Small intestine (tissue), 7 donors: ENCODE results near the gene SCPEP1. TPM values are rescaled to one million over a fixed set of nuclear protein-coding genes. Genes with fewer than 3 reads are reported as not detected.

Experiments used
- DNase-seq, 2 donors: peaks; one replicate each; pipeline versions ENCODE4 v3.0.0 to v3.0.0-alpha.2; 2013
- FAIRE-seq: peaks from 2 replicates; lab custom pipeline; 2012; peaks lifted over from hg19 to GRCh38; lab: Jason Lieb, UNC
- H3K27ac ChIP-seq, 3 donors: one replicate each; pipeline ENCODE4 v1.5.1; 2013; ENCODE audit warnings: low read length in 2 of 3, mild to moderate bottlenecking in 2 of 3, control low read depth in 1 of 3, inconsistent platforms in 1 of 3, low read depth in 1 of 3, moderate library complexity in 1 of 3
- H3K27me3 ChIP-seq, 3 donors: one replicate each; pipeline ENCODE4 v1.6.1; 2013; ENCODE audit warnings: low read length in 3 of 3, inconsistent platforms in 1 of 3; ENCODE audit not compliant: control insufficient read depth in 3 of 3, insufficient read depth in 3 of 3
- H3K36me3 ChIP-seq, 3 donors: one replicate each; pipeline ENCODE4 v1.6.1; 2013; ENCODE audit warnings: low read length in 3 of 3, inconsistent platforms in 1 of 3, low read depth in 1 of 3, mild to moderate bottlenecking in 1 of 3, moderate library complexity in 1 of 3; ENCODE audit not compliant: control insufficient read depth in 3 of 3, insufficient read depth in 2 of 3
- H3K4me1 ChIP-seq, 3 donors: one replicate each; pipeline ENCODE4 v1.6.1; 2013; ENCODE audit warnings: low read length in 2 of 3, inconsistent platforms in 1 of 3, low read depth in 1 of 3, mild to moderate bottlenecking in 1 of 3, moderate library complexity in 1 of 3; ENCODE audit not compliant: control insufficient read depth in 3 of 3, insufficient read depth in 2 of 3
- H3K4me3 ChIP-seq, 3 donors: one replicate each; pipeline ENCODE4 v1.5.1; 2013; ENCODE audit warnings: low read length in 3 of 3, control low read depth in 1 of 3, inconsistent platforms in 1 of 3, low read depth in 1 of 3, mild to moderate bottlenecking in 1 of 3, moderate library complexity in 1 of 3
- H3K9me3 ChIP-seq, 2 donors: one replicate each; pipeline ENCODE4 v1.6.1; 2013; ENCODE audit warnings: low read depth in 1 of 2, low read length in 1 of 2; ENCODE audit not compliant: control insufficient read depth in 2 of 2, insufficient read depth in 1 of 2
- WGBS, 3 donors: extraction: QIAGEN DNeasy Blood & Tissue Kit; methylation state at CpG; one replicate each; pipeline ENCODE4 v1.1.7; 2013; 5-methylcytosine and 5-hydroxymethylcytosine counted together
- polyA plus RNA-seq, 4 donors: library from polyadenylated mRNA; stranded (reverse) in 3 of 4; unstranded in 1 of 4; fragments of 200-250 nt in 3 of 4; fragments of 120-200 nt in 1 of 4; gene quantifications; one replicate each; pipeline versions ENCODE4 v1.2.1 to v1.2.3, GENCODE V29; 2013
- donor health status: healthy with polysubstance abuse.
- donor health status: control.
- donor health status: control.
- donor health status: Bipolar disorder and iron deficiency.
- donor health status: healthy.

The SCPEP1 gene
- polyA plus RNA-seq, 4 donors: 16.8 to 380 (median 38.2) TPM

- H3K9me3 ChIP-seq: peaks cover 0 to 2% of the 10 kb centered on the region in 2 donors
- DNase-seq (no peak), FAIRE-seq (no peak)
- WGBS, 3 donors: 26 to 28% (median 28%) methylated on average over 48 to 49 of the region's 49 CpGs
- no peaks in the 10 kb centered on the region for H3K36me3 ChIP-seq
- peaks cover 0 to 37% (median 10%) of the 10 kb centered on the region in 3 donors for H3K27me3 ChIP-seq
- H3K4me3 ChIP-seq: peak overlapping the region in 2 of 3 donors; percentile 30 to 39
- H3K4me1 ChIP-seq: no peaks in the 10 kb centered on the region
- H3K27ac ChIP-seq: no peak overlapping the region
Observed at GRCh38 chr17:57044976-57045867, 67.3 kb downstream of the SCPEP1 start.

- FAIRE-seq (no peak), DNase-seq (peak in 1 of 2 donors; percentile 36)
- Histone ChIP-seq H3K27me3 (peaks cover 0 to 37% (median 10%) of the 10 kb centered on the region in 3 donors), H3K4me1 (no peaks in the 10 kb centered on the region), H3K27ac (no peak overlapping the region), H3K4me3 (peak overlapping the region in 2 of 3 donors; percentile 30 to 39), H3K36me3 (no peaks in the 10 kb centered on the region), H3K9me3 (peaks cover 0 to 2% of the 10 kb centered on the region in 2 donors)
- WGBS, 3 donors: 19 to 55% (median 31%) methylated on average over 58 to 69 of the region's 69 CpGs
Observed at GRCh38 chr17:57045868-57046704, 68.2 kb downstream of the SCPEP1 start.

- Histone ChIP-seq H3K4me1 (no peaks in the 10 kb centered on the region), H3K4me3 (no peak overlapping the region), H3K27me3 (peaks cover 0 to 37% (median 10%) of the 10 kb centered on the region in 3 donors), H3K36me3 (no peaks in the 10 kb centered on the region), H3K9me3 (peaks cover 0 to 2% of the 10 kb centered on the region in 2 donors), H3K27ac (no peak overlapping the region)
- no peak for FAIRE-seq
- 75 to 87% (median 82%) methylated on average over 18 of the region's 18 CpGs for WGBS, 3 donors
- no peak for DNase-seq
Observed at GRCh38 chr17:57046749-57047148, 68.8 kb downstream of the SCPEP1 start.

- peaks cover 0 to 37% (median 10%) of the 10 kb centered on the region in 3 donors for H3K27me3 ChIP-seq
- peaks cover 0 to 2% of the 10 kb centered on the region in 2 donors for H3K9me3 ChIP-seq
- no peaks in the 10 kb centered on the region for H3K4me1 ChIP-seq
- FAIRE-seq: no peak
- no peaks in the 10 kb centered on the region for H3K36me3 ChIP-seq
- WGBS, 3 donors: 89 to 93% (median 91%) methylated on average over 2 of the region's 2 CpGs
- DNase-seq: no peak
- no peak overlapping the region for H3K27ac ChIP-seq
- H3K4me3 ChIP-seq: no peak overlapping the region
Observed at GRCh38 chr17:57048096-57048495, 70.2 kb downstream of the SCPEP1 start.

- Histone ChIP-seq H3K27ac (no peak overlapping the region), H3K4me3 (no peak overlapping the region), H3K9me3 (peaks cover 0 to 2% of the 10 kb centered on the region in 2 donors), H3K27me3 (peaks cover 0 to 26% (median 6%) of the 10 kb centered on the region in 3 donors), H3K36me3 (no peaks in the 10 kb centered on the region), H3K4me1 (peaks cover 0 to 8% (median 0%) of the 10 kb centered on the region in 3 donors)
- 64 to 70% (median 68%) methylated on average over 5 of the region's 5 CpGs for WGBS, 3 donors
- FAIRE-seq (no peak), DNase-seq (no peak)
Observed at GRCh38 chr17:57050306-57050705, 72.4 kb downstream of the SCPEP1 start.

- no peaks in the 10 kb centered on the region for H3K9me3 ChIP-seq
- H3K36me3 ChIP-seq: no peaks in the 10 kb centered on the region
- peaks cover 0 to 8% (median 0%) of the 10 kb centered on the region in 3 donors for H3K4me1 ChIP-seq
- no peak for FAIRE-seq
- no peak overlapping the region for H3K27ac ChIP-seq
- WGBS, 3 donors: 74 to 84% (median 78%) methylated on average over 5 of the region's 5 CpGs
- peaks cover 0 to 11% (median 3%) of the 10 kb centered on the region in 3 donors for H3K27me3 ChIP-seq
- H3K4me3 ChIP-seq: no peak overlapping the region
- DNase-seq: no peak
Observed at GRCh38 chr17:57051886-57052361, 74.0 kb downstream of the SCPEP1 start.
